GM19372 (cell line): ENCODE measurements around the gene KRT14.

Source experiments
- ATAC-seq: cut with Tn5 transposase; IDR thresholded peaks from one replicate; pipeline ENCODE4 v1.9.1; 2021; ENCODE audit warnings: mild to moderate bottlenecking, low read depth, moderate library complexity; ENCODE audit not compliant: unreplicated experiment

KRT14 gene

GRCh38 chr17:41534899-41535546 lies 51.7 kb downstream of the KRT14 start:
- ATAC-seq = no peak

- no peak for ATAC-seq
Measured at GRCh38 chr17:41533613-41534012, 53.1 kb downstream of the KRT14 start.

GRCh38 chr17:41532947-41533570 lies 53.6 kb downstream of the KRT14 start:
- ATAC-seq = no peak
